Tibial nerve (tissue), 3 donors: ENCODE results near the gene SLC8A2.

Source experiments
- POLR2A ChIP-seq, 2 donors: fragments of 450-650 bp; IDR thresholded peaks; one replicate each; pipeline ENCODE4 v1.6.1; 2017; ENCODE audit warnings: antibody characterized with exemption in 2 of 2, mild to moderate bottlenecking in 2 of 2, moderate library complexity in 2 of 2
- TF ChIP-seq, protein P1 (sequence below), 5 experiments: fragments of 200-600 bp in 3 of 5; fragments of 450-650 bp in 2 of 5; sonication (generic) in 3 of 5; IDR thresholded peaks; one replicate each; pipeline ENCODE4 v1.5.1; 2016 to 2019; ENCODE audit warnings: antibody characterized with exemption in 5 of 5, mild to moderate bottlenecking in 3 of 5, moderate library complexity in 2 of 5

DNA sequence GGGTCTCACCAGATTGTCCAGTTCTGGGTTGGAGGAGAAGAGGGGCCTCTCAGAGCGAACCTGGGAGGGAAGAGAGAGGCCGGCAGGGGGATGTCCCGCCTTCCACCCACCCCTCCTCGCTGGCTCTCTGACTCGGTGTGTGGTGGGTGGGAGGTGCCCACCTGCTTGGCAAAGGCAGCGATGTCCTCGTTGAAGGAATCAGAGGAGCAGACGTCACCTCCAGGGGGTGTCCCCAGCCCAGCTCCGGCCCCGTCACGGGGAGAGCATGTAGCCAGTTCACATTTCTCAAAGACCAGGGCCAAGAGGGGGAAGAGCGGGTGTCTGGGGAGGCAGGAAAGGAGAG is 55.1 kb downstream of the SLC8A2 start:
- TF ChIP-seq POLR2A (IDR thresholded peaks at IDR 0.05): no peak
- TF ChIP-seq, protein P1, sequence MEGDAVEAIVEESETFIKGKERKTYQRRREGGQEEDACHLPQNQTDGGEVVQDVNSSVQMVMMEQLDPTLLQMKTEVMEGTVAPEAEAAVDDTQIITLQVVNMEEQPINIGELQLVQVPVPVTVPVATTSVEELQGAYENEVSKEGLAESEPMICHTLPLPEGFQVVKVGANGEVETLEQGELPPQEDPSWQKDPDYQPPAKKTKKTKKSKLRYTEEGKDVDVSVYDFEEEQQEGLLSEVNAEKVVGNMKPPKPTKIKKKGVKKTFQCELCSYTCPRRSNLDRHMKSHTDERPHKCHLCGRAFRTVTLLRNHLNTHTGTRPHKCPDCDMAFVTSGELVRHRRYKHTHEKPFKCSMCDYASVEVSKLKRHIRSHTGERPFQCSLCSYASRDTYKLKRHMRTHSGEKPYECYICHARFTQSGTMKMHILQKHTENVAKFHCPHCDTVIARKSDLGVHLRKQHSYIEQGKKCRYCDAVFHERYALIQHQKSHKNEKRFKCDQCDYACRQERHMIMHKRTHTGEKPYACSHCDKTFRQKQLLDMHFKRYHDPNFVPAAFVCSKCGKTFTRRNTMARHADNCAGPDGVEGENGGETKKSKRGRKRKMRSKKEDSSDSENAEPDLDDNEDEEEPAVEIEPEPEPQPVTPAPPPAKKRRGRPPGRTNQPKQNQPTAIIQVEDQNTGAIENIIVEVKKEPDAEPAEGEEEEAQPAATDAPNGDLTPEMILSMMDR (IDR thresholded peaks at IDR 0.05): no peak
